ENCODE measurements around the gene PADI2.

Gene PADI2

DNA sequence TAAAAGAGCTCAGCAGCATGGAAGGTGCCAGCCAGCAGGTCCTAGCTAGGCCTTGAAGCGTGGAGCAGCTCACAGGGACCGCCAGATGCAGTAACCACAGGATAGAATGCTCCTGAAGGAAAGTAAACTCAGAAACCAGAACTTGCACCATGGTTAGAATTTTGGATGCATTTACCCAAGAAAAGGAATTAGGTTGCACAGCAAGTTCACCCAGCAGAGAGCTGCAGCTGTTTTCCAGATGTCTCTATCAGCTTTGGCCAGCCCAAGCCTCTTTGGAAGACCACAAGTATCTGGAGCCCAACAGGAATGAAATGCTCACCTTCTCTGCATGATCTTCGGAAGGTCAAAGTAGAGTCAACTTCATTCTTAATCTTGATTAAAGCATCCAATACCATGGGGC, 86.5 kb downstream of the PADI2 start:
- no peak for DNase-seq (ENCODE audit: low read depth)
- H3K4me3 ChIP-seq (ENCODE audit: low read depth, low read length) = no peak overlapping the region
- TF ChIP-seq, protein P1, sequence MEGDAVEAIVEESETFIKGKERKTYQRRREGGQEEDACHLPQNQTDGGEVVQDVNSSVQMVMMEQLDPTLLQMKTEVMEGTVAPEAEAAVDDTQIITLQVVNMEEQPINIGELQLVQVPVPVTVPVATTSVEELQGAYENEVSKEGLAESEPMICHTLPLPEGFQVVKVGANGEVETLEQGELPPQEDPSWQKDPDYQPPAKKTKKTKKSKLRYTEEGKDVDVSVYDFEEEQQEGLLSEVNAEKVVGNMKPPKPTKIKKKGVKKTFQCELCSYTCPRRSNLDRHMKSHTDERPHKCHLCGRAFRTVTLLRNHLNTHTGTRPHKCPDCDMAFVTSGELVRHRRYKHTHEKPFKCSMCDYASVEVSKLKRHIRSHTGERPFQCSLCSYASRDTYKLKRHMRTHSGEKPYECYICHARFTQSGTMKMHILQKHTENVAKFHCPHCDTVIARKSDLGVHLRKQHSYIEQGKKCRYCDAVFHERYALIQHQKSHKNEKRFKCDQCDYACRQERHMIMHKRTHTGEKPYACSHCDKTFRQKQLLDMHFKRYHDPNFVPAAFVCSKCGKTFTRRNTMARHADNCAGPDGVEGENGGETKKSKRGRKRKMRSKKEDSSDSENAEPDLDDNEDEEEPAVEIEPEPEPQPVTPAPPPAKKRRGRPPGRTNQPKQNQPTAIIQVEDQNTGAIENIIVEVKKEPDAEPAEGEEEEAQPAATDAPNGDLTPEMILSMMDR (IDR thresholded peaks at IDR 0.05; ENCODE audit: insufficient read depth, low read depth, low read length, missing control alignments) = no peak

DNA sequence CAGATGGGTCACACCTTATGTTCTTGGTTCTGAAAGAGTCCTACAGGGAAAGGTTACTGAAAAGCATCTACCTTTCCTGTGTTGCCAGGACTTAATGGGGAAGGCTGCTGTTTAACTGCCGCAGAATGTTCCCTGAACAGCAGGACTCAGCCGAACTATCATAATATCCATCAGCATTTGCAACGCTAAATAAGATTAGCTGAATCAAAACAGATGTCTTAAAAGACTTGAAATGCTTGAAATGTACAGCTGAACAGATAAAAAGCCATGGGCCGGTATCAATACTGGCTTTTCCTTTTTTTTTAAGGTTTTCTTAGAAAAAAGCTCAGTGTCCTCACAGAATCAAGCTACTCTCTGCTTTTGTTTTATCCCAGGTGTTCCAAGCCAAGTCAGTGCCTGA, 87.8 kb downstream of the PADI2 start:
- H3K4me3 ChIP-seq (ENCODE audit: low read depth, low read length) = no peak overlapping the region
- TF ChIP-seq, protein P1 (IDR thresholded peaks at IDR 0.05; ENCODE audit: insufficient read depth, low read depth, low read length, missing control alignments) = no peak
- no peak for DNase-seq (ENCODE audit: low read depth)

DNA sequence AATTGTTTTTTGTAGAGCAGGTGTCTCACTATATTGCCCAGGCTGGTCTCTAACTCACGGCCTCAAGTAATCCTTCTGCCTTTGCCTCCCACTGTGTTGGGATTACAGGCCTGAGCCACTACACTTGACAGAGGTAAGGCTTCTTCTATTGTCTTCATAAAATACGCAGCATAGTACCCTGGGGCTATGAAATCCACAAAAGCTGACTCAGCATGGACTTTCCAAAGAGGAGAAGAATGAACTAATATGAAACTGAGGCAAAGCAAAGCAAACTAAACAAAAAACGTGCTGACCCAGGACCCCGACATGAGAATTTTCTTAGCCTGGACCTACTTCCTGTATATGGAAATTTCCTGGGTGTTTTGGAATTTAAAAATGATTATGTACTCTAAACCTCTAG, 89.0 kb downstream of the PADI2 start:
- TF ChIP-seq, protein P1 (IDR thresholded peaks at IDR 0.05; ENCODE audit: insufficient read depth, low read depth, low read length, missing control alignments) = no peak
- H3K4me3 ChIP-seq (ENCODE audit: low read depth, low read length) = no peak overlapping the region
- DNase-seq (ENCODE audit: low read depth) = no peak

DNA sequence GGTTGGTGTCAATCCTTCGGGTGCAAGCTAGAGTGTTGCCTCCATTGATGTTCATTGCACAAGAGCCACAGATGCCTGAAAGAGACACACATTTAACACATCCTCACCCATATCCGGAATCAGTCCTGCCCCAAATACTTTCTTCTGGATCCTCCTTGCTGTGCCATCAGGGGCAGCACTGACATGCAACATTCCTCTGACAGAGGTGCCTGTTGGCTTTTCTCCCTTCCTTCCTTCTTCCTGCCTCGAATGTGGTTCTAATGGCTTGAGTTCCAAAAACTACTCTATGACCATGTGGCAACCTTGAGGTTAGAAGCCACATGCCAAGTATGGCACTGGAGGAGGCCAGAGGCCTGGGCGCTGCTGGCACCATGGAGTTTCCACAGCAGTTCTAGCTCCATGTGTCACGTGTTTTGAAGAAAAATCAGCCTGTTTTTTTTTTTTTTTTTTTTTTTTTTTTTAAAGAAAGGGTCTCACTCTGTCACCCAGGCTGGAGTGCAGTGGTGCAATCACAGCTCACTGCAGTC, 90.5 kb downstream of the PADI2 start:
- no peak overlapping the region for H3K4me3 ChIP-seq (ENCODE audit: low read depth, low read length)
- TF ChIP-seq, protein P1 (IDR thresholded peaks at IDR 0.05; ENCODE audit: insufficient read depth, low read depth, low read length, missing control alignments) = no peak
- no peak for DNase-seq (ENCODE audit: low read depth)

DNA sequence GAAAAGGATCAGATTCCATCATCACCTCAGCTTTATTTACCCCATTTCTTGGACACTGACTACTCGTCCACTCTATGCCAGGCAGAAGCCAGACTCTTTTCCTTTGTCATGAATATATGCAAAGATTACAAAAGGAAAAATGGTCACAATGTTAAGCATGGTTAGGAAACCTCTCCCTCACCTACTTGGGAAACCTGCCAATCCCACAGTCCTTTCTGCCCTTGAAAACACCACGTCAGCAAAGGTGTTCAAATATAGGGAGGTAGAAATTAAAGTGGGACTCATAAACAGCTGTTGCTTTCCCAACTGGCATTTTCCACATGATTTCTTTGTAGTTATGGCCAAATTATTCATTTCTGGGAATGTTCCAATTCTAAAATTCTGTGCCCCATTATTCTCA, 91.4 kb downstream of the PADI2 start:
- DNase-seq (ENCODE audit: low read depth) = no peak
- TF ChIP-seq, protein P1 (IDR thresholded peaks at IDR 0.05; ENCODE audit: insufficient read depth, low read depth, low read length, missing control alignments) = no peak
- H3K4me3 ChIP-seq (ENCODE audit: low read depth, low read length) = no peak overlapping the region

DNA sequence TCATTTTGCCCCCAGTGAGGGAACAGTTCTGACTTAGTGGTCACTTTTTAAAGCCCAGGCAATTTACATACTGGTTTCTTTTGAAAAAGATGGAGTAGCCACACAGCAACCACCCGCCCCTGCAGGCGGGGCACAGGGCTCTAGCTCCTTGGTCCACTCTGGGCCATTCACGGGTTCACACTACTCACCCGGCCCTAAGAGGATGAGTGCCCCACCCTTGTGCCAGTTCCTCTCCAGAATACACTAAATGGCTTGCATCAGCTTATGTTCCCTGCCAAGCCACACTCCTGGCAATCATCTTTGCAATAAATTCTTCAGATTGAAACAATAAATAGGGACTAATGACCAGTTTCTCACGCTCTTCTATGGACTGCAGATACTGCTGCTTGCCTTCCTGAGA, 91.8 kb downstream of the PADI2 start:
- H3K4me3 ChIP-seq (ENCODE audit: low read depth, low read length) = no peak overlapping the region
- no peak for DNase-seq (ENCODE audit: low read depth)
- TF ChIP-seq, protein P1 (IDR thresholded peaks at IDR 0.05; ENCODE audit: insufficient read depth, low read depth, low read length, missing control alignments) = no peak

DNA sequence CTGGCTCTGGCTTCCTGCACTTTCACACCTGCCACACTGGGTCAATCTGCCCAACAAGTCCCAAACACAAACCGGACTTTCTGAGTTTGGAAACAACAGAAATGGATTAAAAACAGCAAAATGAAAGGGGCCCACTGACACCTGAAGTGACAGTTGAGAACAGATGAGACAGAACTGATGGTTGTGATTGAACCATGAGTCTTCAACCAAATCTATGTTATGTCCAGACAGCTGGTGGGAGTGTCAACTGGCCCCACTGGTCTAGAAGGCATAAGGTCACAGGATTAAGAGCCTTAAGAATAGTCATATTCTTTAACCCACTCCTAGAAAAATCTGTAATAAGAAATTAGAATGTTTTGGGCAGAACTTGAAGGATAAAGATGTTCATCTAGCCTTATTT, 94.5 kb downstream of the PADI2 start:
- no peak overlapping the region for H3K4me3 ChIP-seq (ENCODE audit: low read depth, low read length)
- TF ChIP-seq, protein P1 (IDR thresholded peaks at IDR 0.05; ENCODE audit: insufficient read depth, low read depth, low read length, missing control alignments) = no peak
- DNase-seq (ENCODE audit: low read depth) = no peak

Measured in GM12865 (cell line).